RWPE1 (cell line): ENCODE results near the gene STX1B.

ENCODE experiments used
- CTCF ChIA-PET: fragments of 350-600 bp; sonication (Branson Sonifier 250); formaldehyde crosslinking; extraction: SDS; loops from one replicate; lab custom pipeline; 2021; lab: Yijun Ruan, JAX
- POLR2A ChIA-PET: fragments of 400-600 bp; formaldehyde crosslinking; extraction: SDS; loops from one replicate; lab custom pipeline; 2020; ENCODE audit warnings: antibody characterized with exemption; ENCODE audit not compliant: low non-redundant PET; lab: Yijun Ruan, JAX
- DNase-seq: peaks from one replicate; pipeline ENCODE4 v3.0.0; 2012; ENCODE audit warnings: low spot score
- H3K27ac ChIP-seq: fragments of 450-650 bp; 2 replicates; pipeline ENCODE4 v1.5.1; 2017
- TF ChIP-seq, protein P1 (sequence below): fragments of 450-650 bp; conservative IDR thresholded peaks from 2 replicates; pipeline ENCODE4 v1.5.1; 2017; ENCODE audit warnings: low read depth, mild to moderate bottlenecking

STX1B gene

DNA sequence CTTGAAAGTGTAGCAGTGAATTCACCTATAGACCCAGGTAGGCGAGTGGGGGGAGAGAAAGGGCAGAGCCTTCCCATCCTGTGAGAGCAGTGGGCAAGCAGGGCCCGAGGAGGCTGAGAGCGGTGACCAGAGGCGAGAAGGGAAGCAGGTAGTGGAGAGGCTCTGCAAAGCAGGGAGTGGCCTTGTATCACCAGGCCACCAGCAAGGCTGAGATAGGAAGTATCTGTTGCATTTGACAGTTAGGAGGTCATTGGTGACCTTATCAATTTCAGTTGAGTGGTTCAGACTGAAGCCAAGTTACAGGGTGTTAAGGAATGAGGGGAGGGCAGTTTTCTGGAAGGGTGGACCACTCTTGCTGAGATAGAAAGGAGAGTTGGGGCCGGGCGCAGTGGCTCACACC is 36.1 kb downstream of the STX1B start:
- ChIA-PET CTCF (interaction anchor here (0.8 to 1.8 kb wide), 2 partner anchors 8 to 11 kb away, joined by 5 to 6 read pairs; partner anchors contain the start of gene HSD3B7), POLR2A (no interaction called here)

DNA sequence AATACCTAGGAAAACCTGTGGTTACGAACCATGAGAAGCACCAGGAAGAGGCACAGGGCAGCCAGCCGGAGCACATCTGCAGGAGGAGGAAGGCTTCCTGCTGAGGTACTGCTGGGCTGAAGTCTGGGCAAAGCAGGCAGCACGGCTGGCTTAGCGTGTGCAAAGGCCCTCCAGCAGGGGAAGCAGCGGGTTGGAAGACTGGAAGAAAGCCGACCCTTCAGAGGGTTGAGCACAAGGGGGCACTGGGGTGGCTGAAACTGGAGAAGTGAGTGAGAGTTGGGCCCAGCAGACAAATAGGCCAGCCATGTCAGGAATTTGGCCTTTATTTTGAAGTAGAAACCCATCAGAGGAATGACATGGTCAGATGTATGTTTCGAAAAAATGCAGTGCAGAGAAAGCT is 37.6 kb downstream of the STX1B start:
- DNase-seq = no peak
- CTCF ChIA-PET = interaction anchor here (1.0 kb wide), 1 partner anchor 12 kb away, joined by 3 read pairs; the partner anchor contains the start of gene HSD3B7
- H3K27ac ChIP-seq = no peak overlapping the region
- TF ChIP-seq, protein P1, sequence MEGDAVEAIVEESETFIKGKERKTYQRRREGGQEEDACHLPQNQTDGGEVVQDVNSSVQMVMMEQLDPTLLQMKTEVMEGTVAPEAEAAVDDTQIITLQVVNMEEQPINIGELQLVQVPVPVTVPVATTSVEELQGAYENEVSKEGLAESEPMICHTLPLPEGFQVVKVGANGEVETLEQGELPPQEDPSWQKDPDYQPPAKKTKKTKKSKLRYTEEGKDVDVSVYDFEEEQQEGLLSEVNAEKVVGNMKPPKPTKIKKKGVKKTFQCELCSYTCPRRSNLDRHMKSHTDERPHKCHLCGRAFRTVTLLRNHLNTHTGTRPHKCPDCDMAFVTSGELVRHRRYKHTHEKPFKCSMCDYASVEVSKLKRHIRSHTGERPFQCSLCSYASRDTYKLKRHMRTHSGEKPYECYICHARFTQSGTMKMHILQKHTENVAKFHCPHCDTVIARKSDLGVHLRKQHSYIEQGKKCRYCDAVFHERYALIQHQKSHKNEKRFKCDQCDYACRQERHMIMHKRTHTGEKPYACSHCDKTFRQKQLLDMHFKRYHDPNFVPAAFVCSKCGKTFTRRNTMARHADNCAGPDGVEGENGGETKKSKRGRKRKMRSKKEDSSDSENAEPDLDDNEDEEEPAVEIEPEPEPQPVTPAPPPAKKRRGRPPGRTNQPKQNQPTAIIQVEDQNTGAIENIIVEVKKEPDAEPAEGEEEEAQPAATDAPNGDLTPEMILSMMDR = no peak
- POLR2A ChIA-PET = no interaction called here

More for the DNA sequence above, 36.1 kb downstream of the STX1B start:
- TF ChIP-seq, protein P1 = no peak
- no peak overlapping the region for H3K27ac ChIP-seq
- no peak for DNase-seq

DNA sequence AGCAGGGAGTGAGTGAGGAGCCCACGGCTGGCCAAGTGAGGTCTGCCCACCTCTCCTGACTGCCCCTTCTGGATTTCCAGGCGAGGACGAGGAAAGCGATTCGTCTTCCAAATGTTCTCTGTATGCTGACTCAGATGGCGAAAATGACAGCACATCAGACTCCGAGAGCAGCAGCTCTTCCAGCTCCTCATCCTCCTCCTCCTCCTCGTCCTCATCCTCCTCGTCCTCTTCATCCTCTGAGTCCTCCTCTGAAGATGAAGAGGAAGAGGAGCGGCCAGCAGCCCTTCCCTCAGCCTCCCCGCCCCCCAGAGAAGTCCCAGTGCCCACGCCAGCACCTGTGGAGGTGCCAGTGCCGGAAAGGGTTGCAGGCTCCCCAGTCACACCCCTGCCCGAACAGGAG is 39.1 kb downstream of the STX1B start:
- no peak for DNase-seq
- H3K27ac ChIP-seq = peak overlapping the region; percentile 16; the same call in 1 of the 2 replicates
- ChIA-PET POLR2A (no interaction called here), CTCF (interaction anchor here (0.6 kb wide), 1 partner anchor 436 kb away, joined by 3 read pairs; no protein-coding TSS in a partner anchor)
- TF ChIP-seq, protein P1 = no peak

DNA sequence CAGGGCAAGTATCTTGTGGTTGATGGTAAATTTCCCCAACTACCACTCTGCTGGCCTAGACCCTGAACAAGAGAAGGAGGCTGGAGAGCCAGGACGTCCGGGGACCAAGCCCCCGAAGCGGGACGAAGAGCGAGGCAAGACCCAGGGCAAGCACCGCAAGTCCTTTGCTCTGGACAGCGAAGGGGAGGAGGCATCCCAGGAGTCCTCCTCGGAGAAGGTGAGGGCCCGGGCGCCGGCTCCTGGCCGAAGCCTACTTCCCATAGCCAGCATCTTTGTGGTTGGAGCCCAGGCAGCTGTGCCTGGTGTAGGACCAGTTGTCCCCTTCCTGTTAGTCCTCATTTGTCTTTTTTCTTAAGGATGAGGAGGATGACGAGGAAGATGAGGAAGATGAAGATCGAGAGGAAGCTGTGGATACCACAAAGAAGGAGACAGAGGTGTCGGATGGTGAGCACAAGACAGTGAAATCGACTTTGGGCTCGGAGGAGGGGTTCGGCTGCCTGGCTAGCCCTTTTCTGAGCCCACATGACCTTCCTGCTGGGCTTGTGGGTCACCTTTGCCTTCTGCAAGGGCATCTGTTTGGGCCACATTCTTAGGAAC is 41.1 kb downstream of the STX1B start:
- ChIA-PET POLR2A (no interaction called here), CTCF (no interaction called here)
- H3K27ac ChIP-seq = peak overlapping the region; percentile 4; the same call in 1 of the 2 replicates
- TF ChIP-seq, protein P1 = no peak
- no peak for DNase-seq

DNA sequence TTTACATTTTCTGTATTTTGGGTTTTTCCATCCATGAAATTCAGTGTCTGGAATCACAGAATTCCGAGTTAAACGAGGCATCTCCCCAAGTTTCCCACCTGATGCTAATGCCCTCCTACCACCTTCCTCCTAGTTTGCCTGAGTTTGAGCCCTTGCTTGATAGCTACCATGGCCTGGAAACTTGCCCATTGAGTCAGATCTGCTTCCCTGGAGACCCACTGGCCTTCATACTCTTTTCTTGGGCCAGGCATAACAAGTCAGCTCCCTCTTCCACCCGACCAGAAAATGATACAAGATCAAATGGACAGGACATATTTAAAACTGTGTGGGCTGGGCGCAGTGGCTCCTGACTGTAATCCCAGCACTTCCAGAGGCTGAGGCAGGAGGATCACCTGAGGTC is 42.6 kb downstream of the STX1B start:
- TF ChIP-seq, protein P1 = no peak
- CTCF ChIA-PET = no interaction called here
- DNase-seq = no peak
- H3K27ac ChIP-seq = no peak overlapping the region
- POLR2A ChIA-PET = no interaction called here

DNA sequence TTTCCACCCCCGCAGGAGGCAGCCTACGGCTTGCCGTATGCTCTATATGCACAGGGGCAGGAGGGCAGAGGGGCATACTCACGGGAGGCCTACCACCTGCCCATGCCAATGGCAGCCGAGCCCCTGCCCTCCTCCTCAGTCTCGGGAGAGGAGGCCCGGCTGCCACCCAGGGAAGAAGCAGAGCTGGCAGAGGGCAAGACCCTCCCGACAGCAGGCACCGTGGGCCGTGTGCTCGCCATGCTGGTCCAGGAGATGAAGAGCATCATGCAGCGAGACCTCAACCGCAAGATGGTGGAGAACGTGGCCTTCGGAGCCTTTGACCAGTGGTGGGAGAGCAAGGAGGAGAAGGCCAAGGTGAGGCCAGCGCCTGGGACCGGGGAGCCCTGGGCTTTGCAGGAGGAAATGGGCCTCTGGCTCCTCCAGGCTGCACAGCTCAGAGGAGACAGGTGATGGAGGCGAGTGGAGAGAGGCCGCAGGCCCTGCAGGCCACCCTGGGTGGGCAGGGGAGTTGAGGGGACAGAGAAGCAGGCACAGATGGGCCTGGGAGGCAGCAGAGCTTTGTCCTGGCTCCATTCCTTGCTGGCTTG is 44.3 kb downstream of the STX1B start:
- CTCF ChIA-PET = interaction anchor here (0.6 kb wide), 1 partner anchor 9 kb away, joined by 5 read pairs; no protein-coding TSS in a partner anchor

More for the DNA sequence above, 44.3 kb downstream of the STX1B start:
- POLR2A ChIA-PET = no interaction called here
- TF ChIP-seq, protein P1 = no peak
- no peak for DNase-seq
- H3K27ac ChIP-seq = no peak overlapping the region
